ENCODE measurements around the gene EPHB4.

DNA sequence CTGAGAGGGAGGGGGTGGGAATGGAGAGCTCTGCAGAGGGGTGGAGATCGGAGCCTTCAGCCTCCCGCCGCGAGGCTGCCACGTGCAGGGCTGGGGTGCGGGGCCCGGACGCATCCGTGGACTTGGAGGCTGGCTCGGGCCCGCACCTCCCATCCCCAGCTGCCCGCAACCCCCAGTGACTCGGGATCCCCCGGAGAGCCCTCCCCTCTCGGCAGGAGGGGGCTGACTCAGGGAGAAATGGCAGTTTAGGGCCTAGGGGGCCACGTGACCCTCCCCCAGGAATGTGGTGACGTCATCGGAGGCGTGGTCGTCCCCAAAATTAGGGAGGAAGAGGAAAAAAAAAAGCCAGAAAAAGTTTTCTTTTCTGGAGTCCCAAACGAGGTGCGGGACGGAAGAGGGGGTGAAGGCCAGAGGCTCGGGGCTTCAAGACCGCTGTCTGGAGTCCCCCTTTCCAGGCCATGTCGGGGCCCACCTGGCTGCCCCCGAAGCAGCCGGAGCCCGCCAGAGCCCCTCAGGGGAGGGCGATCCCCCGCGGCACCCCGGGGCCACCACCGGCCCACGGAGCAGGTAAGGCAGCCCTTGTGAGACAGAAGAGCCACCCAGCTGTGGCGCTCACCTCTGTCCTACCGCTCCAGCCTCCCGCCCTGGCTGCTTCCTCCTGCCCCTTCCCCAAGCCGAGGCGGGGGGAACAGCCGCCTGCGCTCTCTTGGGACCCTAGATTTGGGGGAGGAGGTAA, 39.9 kb upstream of the EPHB4 start, which contains the start of gene TRIP6:
- TF ChIP-seq CHD2 (IDR thresholded peaks at IDR 0.05; ENCODE audit: borderline replicate concordance, low read depth, low read length) (0 out of 2 replicates have a peak, but pooled peaks have one; percentile 44), ASH2L (IDR thresholded peaks at IDR 0.05; ENCODE audit: borderline replicate concordance, low read depth) (no peak)
